Activated naive CD8-positive, alpha-beta T cell treated with anti-CD3 and anti-CD28 coated beads, Interleukin-2, amount 50 U/mL, for 24 hours (primary cell): ENCODE data around the gene CBX8.

Experiments
- ATAC-seq: fragments of 150-1000 bp; cut with Tn5 transposase; one replicate; pipeline ENCODE4 v1.10.0; 2021
- DNase-seq: peaks from one replicate; pipeline ENCODE4 v3.0.0; 2021
- H3K27ac Mint-ChIP-seq: one replicate; pipeline ENCODE4 v1.8.0; 2021; ENCODE audit warnings: mild to moderate bottlenecking, mixed read lengths
- H3K27me3 Mint-ChIP-seq: one replicate; pipeline ENCODE4 v1.8.0; 2021; ENCODE audit warnings: mixed read lengths
- H3K36me3 Mint-ChIP-seq: one replicate; pipeline ENCODE4 v1.8.0; 2021; ENCODE audit warnings: low read depth, mixed read lengths
- H3K4me1 Mint-ChIP-seq: one replicate; pipeline ENCODE4 v1.8.0; 2021; ENCODE audit warnings: mixed read lengths
- H3K4me3 Mint-ChIP-seq: one replicate; pipeline ENCODE4 v1.8.0; 2021; ENCODE audit warnings: mild to moderate bottlenecking, moderate library complexity, mixed read lengths
- H3K9me3 Mint-ChIP-seq: one replicate; pipeline ENCODE4 v1.8.0; 2021; ENCODE audit warnings: mixed read lengths

Gene CBX8

GRCh38 chr17:79799174-79799537 lies 2.3 kb upstream of the CBX8 start:
- peaks cover 49% of the 10 kb centered on the region for H3K4me1 Mint-ChIP-seq
- ATAC-seq: no peak
- no peak for DNase-seq
- no peaks in the 10 kb centered on the region for H3K9me3 Mint-ChIP-seq
- peaks cover 41% of the 10 kb centered on the region for H3K27me3 Mint-ChIP-seq
- peak overlapping the region; percentile 54 for H3K4me3 Mint-ChIP-seq
- peak overlapping the region; percentile 57 for H3K27ac Mint-ChIP-seq
- H3K36me3 Mint-ChIP-seq: peaks cover 2% of the 10 kb centered on the region

GRCh38 chr17:79798299-79799173 lies 1.7 kb upstream of the CBX8 start:
- Mint-ChIP-seq H3K4me1 (peaks cover 49% of the 10 kb centered on the region), H3K4me3 (peak overlapping the region; percentile 54), H3K27ac (peak overlapping the region; percentile 49), H3K36me3 (peaks cover 2% of the 10 kb centered on the region), H3K9me3 (no peaks in the 10 kb centered on the region), H3K27me3 (peaks cover 41% of the 10 kb centered on the region)
- DNase-seq: no peak
- no peak for ATAC-seq

GRCh38 chr17:79797492-79798298 lies 818 bp upstream of the CBX8 start:
- peaks cover 45% of the 10 kb centered on the region for H3K4me1 Mint-ChIP-seq
- no peak for DNase-seq
- H3K4me3 Mint-ChIP-seq: no peak overlapping the region
- peak; percentile 20 for ATAC-seq
- no peak overlapping the region for H3K27ac Mint-ChIP-seq
- peaks cover 42% of the 10 kb centered on the region for H3K27me3 Mint-ChIP-seq
- no peaks in the 10 kb centered on the region for H3K9me3 Mint-ChIP-seq
- peaks cover 2% of the 10 kb centered on the region for H3K36me3 Mint-ChIP-seq

- Mint-ChIP-seq H3K27ac (no peak overlapping the region), H3K9me3 (no peaks in the 10 kb centered on the region), H3K4me3 (peak overlapping the region; percentile 79), H3K4me1 (peaks cover 37% of the 10 kb centered on the region), H3K27me3 (peaks cover 39% of the 10 kb centered on the region), H3K36me3 (peaks cover 2% of the 10 kb centered on the region)
- no peak for ATAC-seq
- DNase-seq: no peak
Measured at GRCh38 chr17:79796444-79796762, 474 bp downstream of the CBX8 start.

GRCh38 chr17:79795795-79796443 lies 958 bp downstream of the CBX8 start:
- H3K4me3 Mint-ChIP-seq: peak overlapping the region; percentile 79
- H3K4me1 Mint-ChIP-seq: peaks cover 39% of the 10 kb centered on the region
- no peaks in the 10 kb centered on the region for H3K9me3 Mint-ChIP-seq
- DNase-seq (no peak), ATAC-seq (no peak)
- peaks cover 41% of the 10 kb centered on the region for H3K27me3 Mint-ChIP-seq
- H3K36me3 Mint-ChIP-seq: peaks cover 2% of the 10 kb centered on the region
- no peak overlapping the region for H3K27ac Mint-ChIP-seq

GRCh38 chr17:79794659-79795511 lies 2.0 kb downstream of the CBX8 start:
- H3K9me3 Mint-ChIP-seq: no peaks in the 10 kb centered on the region
- no peak overlapping the region for H3K4me3 Mint-ChIP-seq
- ATAC-seq (no peak), DNase-seq (no peak)
- H3K4me1 Mint-ChIP-seq: peaks cover 32% of the 10 kb centered on the region
- peaks cover 39% of the 10 kb centered on the region for H3K27me3 Mint-ChIP-seq
- H3K36me3 Mint-ChIP-seq: no peaks in the 10 kb centered on the region
- H3K27ac Mint-ChIP-seq: no peak overlapping the region

GRCh38 chr17:79793924-79794304 lies 3.0 kb downstream of the CBX8 start:
- Mint-ChIP-seq H3K27me3 (peaks cover 36% of the 10 kb centered on the region), H3K27ac (no peak overlapping the region), H3K4me1 (peaks cover 24% of the 10 kb centered on the region), H3K36me3 (no peaks in the 10 kb centered on the region), H3K9me3 (no peaks in the 10 kb centered on the region), H3K4me3 (no peak overlapping the region)
- no peak for DNase-seq
- no peak for ATAC-seq

- Mint-ChIP-seq H3K27ac (no peak overlapping the region), H3K36me3 (no peaks in the 10 kb centered on the region), H3K4me3 (no peak overlapping the region), H3K27me3 (peaks cover 36% of the 10 kb centered on the region), H3K9me3 (no peaks in the 10 kb centered on the region), H3K4me1 (peaks cover 18% of the 10 kb centered on the region)
- DNase-seq (no peak), ATAC-seq (no peak)
Measured at GRCh38 chr17:79792984-79793923, 3.6 kb downstream of the CBX8 start.

- no peak for DNase-seq
Measured at GRCh38 chr17:79792341-79792871, 4.5 kb downstream of the CBX8 start.

GRCh38 chr17:79791735-79792161 lies 5.1 kb downstream of the CBX8 start:
- Mint-ChIP-seq H3K27ac (no peak overlapping the region), H3K36me3 (no peaks in the 10 kb centered on the region), H3K4me1 (peaks cover 17% of the 10 kb centered on the region), H3K9me3 (no peaks in the 10 kb centered on the region), H3K4me3 (no peak overlapping the region), H3K27me3 (peaks cover 49% of the 10 kb centered on the region)
- ATAC-seq (no peak), DNase-seq (no peak)

More at GRCh38 chr17:79792341-79792871, 4.5 kb downstream of the CBX8 start:
- Mint-ChIP-seq H3K9me3 (no peaks in the 10 kb centered on the region), H3K27ac (no peak overlapping the region), H3K4me3 (no peak overlapping the region), H3K36me3 (no peaks in the 10 kb centered on the region), H3K4me1 (peaks cover 17% of the 10 kb centered on the region), H3K27me3 (peaks cover 45% of the 10 kb centered on the region)
- ATAC-seq: no peak

GRCh38 chr17:79790805-79791734 lies 5.8 kb downstream of the CBX8 start:
- no peaks in the 10 kb centered on the region for H3K36me3 Mint-ChIP-seq
- H3K9me3 Mint-ChIP-seq: no peaks in the 10 kb centered on the region
- no peak for DNase-seq
- H3K27ac Mint-ChIP-seq: no peak overlapping the region
- peaks cover 13% of the 10 kb centered on the region for H3K4me1 Mint-ChIP-seq
- peaks cover 51% of the 10 kb centered on the region for H3K27me3 Mint-ChIP-seq
- ATAC-seq: no peak
- no peak overlapping the region for H3K4me3 Mint-ChIP-seq
